ENCODE data around the gene BCL2. TPM values are rescaled to one million over a fixed set of nuclear protein-coding genes. Genes with fewer than 3 reads are reported as not detected.

BCL2 gene
- total RNA-seq, 2 donors from 2014 or later: 13.9 to 16.4 TPM

GRCh38 chr18:63107931-63108330, 211.6 kb downstream of the BCL2 start:
- TF ChIP-seq CTCF (IDR thresholded peaks at IDR 0.05): no peak
- Histone ChIP-seq H3K27me3 (no peaks in the 10 kb centered on the region), H3K9me3 (no peaks in the 10 kb centered on the region), H3K27ac (no peak overlapping the region), H3K4me3 (no peak overlapping the region), H3K36me3 (no peaks in the 10 kb centered on the region), H3K4me1 (no peaks in the 10 kb centered on the region), H3K9ac (ENCODE audit: low read depth in 2 of 2, low read length in 2 of 2) (no peak overlapping the region)
- no peak for DNase-seq
- intact Hi-C loops (cut with DNase I): no loop called here

- Histone ChIP-seq H3K9me3 (no peaks in the 10 kb centered on the region), H3K36me3 (no peaks in the 10 kb centered on the region), H3K4me3 (no peak overlapping the region), H3K27ac (no peak overlapping the region), H3K27me3 (no peaks in the 10 kb centered on the region), H3K9ac (ENCODE audit: low read depth in 2 of 2, low read length in 2 of 2) (no peak overlapping the region), H3K4me1 (no peaks in the 10 kb centered on the region)
- no peak for TF ChIP-seq CTCF (IDR thresholded peaks at IDR 0.05)
- intact Hi-C loops (cut with DNase I): no loop called here
- no peak for DNase-seq
Observed at GRCh38 chr18:63107171-63107845, 212.3 kb downstream of the BCL2 start.

GRCh38 chr18:63106727-63107126, 212.8 kb downstream of the BCL2 start:
- no peak overlapping the region for H3K27ac ChIP-seq
- no peak overlapping the region for H3K4me3 ChIP-seq
- intact Hi-C loops (cut with DNase I): no loop called here
- H3K9ac ChIP-seq (ENCODE audit: low read depth in 2 of 2, low read length in 2 of 2): no peak overlapping the region
- H3K9me3 ChIP-seq: no peaks in the 10 kb centered on the region
- H3K36me3 ChIP-seq: no peaks in the 10 kb centered on the region
- H3K27me3 ChIP-seq: no peaks in the 10 kb centered on the region
- no peak for TF ChIP-seq CTCF (IDR thresholded peaks at IDR 0.05)
- DNase-seq: no peak
- no peaks in the 10 kb centered on the region for H3K4me1 ChIP-seq

GRCh38 chr18:63105636-63106316, 213.8 kb downstream of the BCL2 start:
- intact Hi-C loops (cut with DNase I): no loop called here
- DNase-seq: no peak
- no peak for TF ChIP-seq CTCF (IDR thresholded peaks at IDR 0.05)

GRCh38 chr18:63104868-63105267, 214.7 kb downstream of the BCL2 start:
- H3K27me3 ChIP-seq: no peaks in the 10 kb centered on the region
- intact Hi-C loops (cut with DNase I): no loop called here
- no peak overlapping the region for H3K27ac ChIP-seq
- no peaks in the 10 kb centered on the region for H3K36me3 ChIP-seq
- no peaks in the 10 kb centered on the region for H3K4me1 ChIP-seq
- H3K4me3 ChIP-seq: no peak overlapping the region
- DNase-seq: no peak
- no peaks in the 10 kb centered on the region for H3K9me3 ChIP-seq
- H3K9ac ChIP-seq (ENCODE audit: low read depth in 2 of 2, low read length in 2 of 2): no peak overlapping the region
- TF ChIP-seq CTCF (IDR thresholded peaks at IDR 0.05): no peak

More at GRCh38 chr18:63105636-63106316, 213.8 kb downstream of the BCL2 start:
- H3K27ac ChIP-seq: no peak overlapping the region
- H3K36me3 ChIP-seq: no peaks in the 10 kb centered on the region
- H3K4me1 ChIP-seq: no peaks in the 10 kb centered on the region
- H3K9me3 ChIP-seq: no peaks in the 10 kb centered on the region
- no peaks in the 10 kb centered on the region for H3K27me3 ChIP-seq
- H3K4me3 ChIP-seq: no peak overlapping the region
- no peak overlapping the region for H3K9ac ChIP-seq (ENCODE audit: low read depth in 2 of 2, low read length in 2 of 2)

All from colonic mucosa (tissue), 4 donors.